DOHH2 (cell line): Measurements from ENCODE around the gene TULP4.

Source experiments
- CTCF ChIP-seq: fragments of 200-600 bp; sonication (generic); IDR thresholded peaks from one replicate; pipeline ENCODE4 v1.5.1; 2014; ENCODE audit warnings: antibody characterized with exemption, mild to moderate bottlenecking, low read depth, low read length; ENCODE audit not compliant: poor library complexity, severe bottlenecking
- EZH2phosphoT487 ChIP-seq: fragments of 200-600 bp; sonication (generic); IDR thresholded peaks from 2 replicates; pipeline ENCODE4 v1.6.1; 2017; ENCODE audit warnings: borderline replicate concordance, mild to moderate bottlenecking, antibody characterized with exemption, low read length, moderate library complexity, mixed read lengths

DNA sequence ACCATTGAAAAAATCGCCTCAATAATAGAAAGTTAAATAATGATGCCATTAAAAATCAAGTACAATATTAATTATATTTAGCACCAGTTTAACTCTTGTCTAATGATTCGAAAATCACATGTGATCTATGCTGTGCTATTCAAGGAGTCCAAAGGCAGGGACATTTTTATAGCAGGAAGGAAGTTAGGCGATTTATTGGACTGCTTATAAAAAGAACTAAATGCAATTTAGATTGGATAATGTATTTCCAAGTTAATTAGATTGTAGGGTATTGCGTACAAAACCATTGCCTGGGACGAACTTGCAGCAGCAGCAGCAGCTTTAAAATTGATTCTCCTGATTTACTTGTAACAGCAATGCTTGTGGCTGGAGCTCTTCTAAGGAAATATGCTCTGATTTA, 160.2 kb downstream of the TULP4 start:
- TF ChIP-seq CTCF: no peak
- TF ChIP-seq EZH2phosphoT487: no peak
